Mesendoderm (in vitro differentiated cells): Measurements from ENCODE around the gene PMEPA1.

Experiments used
- DNase-seq: peaks from one replicate; pipeline ENCODE4 v3.0.0; 2013
- H2AK5ac ChIP-seq: 2 replicates; pipeline ENCODE4 v1.6.1; 2013; ENCODE audit warnings: low read length, inconsistent platforms
- H2BK120ac ChIP-seq: 2 replicates; pipeline ENCODE4 v1.6.1; 2013; ENCODE audit warnings: low read depth, mild to moderate bottlenecking, low read length, moderate library complexity, mixed read lengths
- H2BK15ac ChIP-seq: replicated peaks from 2 replicates; pipeline ENCODE4 v1.6.1; 2013; ENCODE audit warnings: low read depth, mild to moderate bottlenecking, moderate library complexity
- H2BK5ac ChIP-seq: 2 replicates; pipeline ENCODE4 v1.6.1; 2013; ENCODE audit warnings: low read length, inconsistent platforms
- H3K18ac ChIP-seq: 2 replicates; pipeline ENCODE4 v1.6.1; 2013; ENCODE audit warnings: mild to moderate bottlenecking, low read length, mixed read lengths
- H3K23ac ChIP-seq: one replicate; pipeline ENCODE4 v1.6.1; 2013; ENCODE audit warnings: low read length
- H3K27ac ChIP-seq: 2 replicates; pipeline ENCODE4 v1.5.1; 2013; ENCODE audit warnings: low read depth, mild to moderate bottlenecking, inconsistent platforms, low read length, moderate library complexity
- H3K27me3 ChIP-seq: 2 replicates; pipeline ENCODE4 v1.6.1; 2013; ENCODE audit warnings: low read length, control low read depth, mild to moderate bottlenecking, inconsistent platforms; ENCODE audit not compliant: insufficient read depth, poor library complexity
- H3K36me3 ChIP-seq: 2 replicates; pipeline ENCODE4 v1.6.1; 2013; ENCODE audit warnings: low read length, inconsistent platforms; ENCODE audit not compliant: control insufficient read depth, insufficient read depth
- H3K4ac ChIP-seq: one replicate; pipeline ENCODE4 v1.6.1; 2013; ENCODE audit warnings: low read depth, mild to moderate bottlenecking, low read length, moderate library complexity
- H3K4me1 ChIP-seq: 2 replicates; pipeline ENCODE4 v1.6.1; 2013; ENCODE audit warnings: low read depth, low read length, inconsistent platforms; ENCODE audit not compliant: control insufficient read depth
- H3K4me2 ChIP-seq: 2 replicates; pipeline ENCODE4 v1.6.1; 2013; ENCODE audit warnings: low read length
- H3K4me3 ChIP-seq: 2 replicates; pipeline ENCODE4 v1.5.1; 2013; ENCODE audit warnings: mild to moderate bottlenecking, low read length
- H3K56ac ChIP-seq: one replicate; pipeline ENCODE4 v1.6.1; 2013; ENCODE audit warnings: low read length
- H3K79me1 ChIP-seq: 2 replicates; pipeline ENCODE4 v1.6.1; 2013; ENCODE audit warnings: low read length, inconsistent platforms
- H3K79me2 ChIP-seq: 2 replicates; pipeline ENCODE4 v1.6.1; 2013; ENCODE audit warnings: mild to moderate bottlenecking, low read length; ENCODE audit not compliant: control insufficient read depth, insufficient read depth
- H3K9ac ChIP-seq: 2 replicates; pipeline ENCODE4 v1.6.1; 2013; ENCODE audit warnings: low read length, inconsistent platforms
- H4K5ac ChIP-seq: one replicate; pipeline ENCODE4 v1.6.1; 2013; ENCODE audit warnings: low read length
- H4K8ac ChIP-seq: one replicate; pipeline ENCODE4 v1.6.1; 2013; ENCODE audit warnings: low read depth, mild to moderate bottlenecking, control low read depth, low read length, moderate library complexity
- WGBS: extraction: QIAGEN DNeasy Blood & Tissue Kit; methylation state at CpG from one replicate; pipeline ENCODE4 v1.1.7; 2013; ENCODE audit warnings: low lambda C conversion rate, missing lambda C conversion rate; ENCODE audit not compliant: insufficient coverage; ENCODE audit errors: extremely low coverage; 5-methylcytosine and 5-hydroxymethylcytosine counted together

PMEPA1 gene

GRCh38 chr20:57611586-57612311 lies 98.1 kb downstream of the PMEPA1 start:
- no peaks in the 10 kb centered on the region for H3K79me2 ChIP-seq
- no peak overlapping the region for H4K5ac ChIP-seq
- H3K27me3 ChIP-seq, result no peaks in the 10 kb centered on the region
- H2BK5ac ChIP-seq, result no peak overlapping the region
- no CpG with 5 or more reads among the region's 18 CpGs for WGBS
- no peaks in the 10 kb centered on the region for H3K79me1 ChIP-seq
- DNase-seq, result no peak
- H4K8ac ChIP-seq, result no peak overlapping the region
- H3K4me2 ChIP-seq, result no peak overlapping the region
- H2BK15ac ChIP-seq, result no peak overlapping the region
- H2BK120ac ChIP-seq, result no peak overlapping the region
- H3K18ac ChIP-seq, result no peak overlapping the region
- no peak overlapping the region for H2AK5ac ChIP-seq
- no peaks in the 10 kb centered on the region for H3K4me1 ChIP-seq
- no peak overlapping the region for H3K23ac ChIP-seq
- H3K4ac ChIP-seq, result no peak overlapping the region
- no peak overlapping the region for H3K9ac ChIP-seq
- H3K27ac ChIP-seq, result no peak overlapping the region
- H3K4me3 ChIP-seq, result no peak overlapping the region
- no peaks in the 10 kb centered on the region for H3K36me3 ChIP-seq
- no peak overlapping the region for H3K56ac ChIP-seq

DNA sequence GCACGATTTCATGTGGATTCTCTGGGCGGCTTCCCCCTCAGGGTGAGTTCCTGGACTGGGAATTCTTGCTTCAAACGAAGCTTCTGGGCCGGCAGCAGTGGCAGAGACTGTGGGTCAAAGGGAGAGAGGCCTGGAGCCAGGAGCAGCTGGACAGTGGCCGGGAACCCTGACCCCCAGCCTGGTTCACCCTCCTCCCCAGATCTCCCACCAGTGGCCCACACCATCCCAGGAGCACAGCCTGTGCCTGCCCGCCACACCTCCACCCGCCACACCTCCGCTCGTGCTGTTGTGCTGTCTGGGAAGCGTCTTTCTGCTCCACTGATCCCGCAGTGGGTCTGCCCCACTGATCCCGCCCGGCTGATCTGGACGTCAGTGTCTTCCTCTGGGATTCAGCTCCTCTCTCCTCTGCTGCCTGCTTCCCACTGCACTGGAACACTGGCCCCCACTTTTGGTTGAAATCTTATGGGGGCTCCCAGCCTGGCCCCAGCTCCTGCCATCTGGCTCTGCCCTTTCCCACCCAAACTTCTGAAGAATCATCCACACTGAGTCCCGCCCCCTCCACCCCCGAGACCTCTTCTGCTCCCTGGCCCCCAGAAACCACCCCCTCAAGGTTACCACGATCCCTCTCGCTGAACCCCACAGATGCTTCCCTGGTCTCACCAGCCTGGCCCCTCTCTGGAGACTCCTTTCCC lies 99.4 kb downstream of the PMEPA1 start:
- H4K8ac ChIP-seq, result no peak overlapping the region
- H2BK120ac ChIP-seq, result no peak overlapping the region
- WGBS, result no CpG with 5 or more reads among the region's 18 CpGs
- no peak overlapping the region for H3K9ac ChIP-seq
- no peak overlapping the region for H3K56ac ChIP-seq
- H3K79me1 ChIP-seq, result no peaks in the 10 kb centered on the region
- no peak overlapping the region for H2AK5ac ChIP-seq
- no peaks in the 10 kb centered on the region for H3K27me3 ChIP-seq
- H3K18ac ChIP-seq, result no peak overlapping the region
- DNase-seq, result no peak
- H3K4me3 ChIP-seq, result no peak overlapping the region
- H4K5ac ChIP-seq, result no peak overlapping the region
- H3K23ac ChIP-seq, result no peak overlapping the region
- H3K4me1 ChIP-seq, result no peaks in the 10 kb centered on the region
- H2BK15ac ChIP-seq, result no peak overlapping the region
- no peak overlapping the region for H3K4ac ChIP-seq
- H3K36me3 ChIP-seq, result no peaks in the 10 kb centered on the region
- H2BK5ac ChIP-seq, result no peak overlapping the region
- H3K27ac ChIP-seq, result no peak overlapping the region
- H3K79me2 ChIP-seq, result no peaks in the 10 kb centered on the region
- no peak overlapping the region for H3K4me2 ChIP-seq

GRCh38 chr20:57609842-57610167 lies 100.0 kb downstream of the PMEPA1 start:
- Histone ChIP-seq H2BK120ac (no peak overlapping the region), H3K79me1 (no peaks in the 10 kb centered on the region), H3K4me2 (no peak overlapping the region), H4K8ac (no peak overlapping the region), H3K36me3 (no peaks in the 10 kb centered on the region), H3K4me1 (no peaks in the 10 kb centered on the region), H3K18ac (no peak overlapping the region), H3K27me3 (no peaks in the 10 kb centered on the region), H3K4me3 (no peak overlapping the region), H4K5ac (no peak overlapping the region), H2BK15ac (no peak overlapping the region), H3K27ac (no peak overlapping the region), H2BK5ac (no peak overlapping the region), H3K4ac (no peak overlapping the region), H3K9ac (no peak overlapping the region), H3K23ac (no peak overlapping the region), H3K79me2 (no peaks in the 10 kb centered on the region), H2AK5ac (no peak overlapping the region), H3K56ac (no peak overlapping the region)
- DNase-seq, result no peak
- no CpG with 5 or more reads among the region's 8 CpGs for WGBS

DNA sequence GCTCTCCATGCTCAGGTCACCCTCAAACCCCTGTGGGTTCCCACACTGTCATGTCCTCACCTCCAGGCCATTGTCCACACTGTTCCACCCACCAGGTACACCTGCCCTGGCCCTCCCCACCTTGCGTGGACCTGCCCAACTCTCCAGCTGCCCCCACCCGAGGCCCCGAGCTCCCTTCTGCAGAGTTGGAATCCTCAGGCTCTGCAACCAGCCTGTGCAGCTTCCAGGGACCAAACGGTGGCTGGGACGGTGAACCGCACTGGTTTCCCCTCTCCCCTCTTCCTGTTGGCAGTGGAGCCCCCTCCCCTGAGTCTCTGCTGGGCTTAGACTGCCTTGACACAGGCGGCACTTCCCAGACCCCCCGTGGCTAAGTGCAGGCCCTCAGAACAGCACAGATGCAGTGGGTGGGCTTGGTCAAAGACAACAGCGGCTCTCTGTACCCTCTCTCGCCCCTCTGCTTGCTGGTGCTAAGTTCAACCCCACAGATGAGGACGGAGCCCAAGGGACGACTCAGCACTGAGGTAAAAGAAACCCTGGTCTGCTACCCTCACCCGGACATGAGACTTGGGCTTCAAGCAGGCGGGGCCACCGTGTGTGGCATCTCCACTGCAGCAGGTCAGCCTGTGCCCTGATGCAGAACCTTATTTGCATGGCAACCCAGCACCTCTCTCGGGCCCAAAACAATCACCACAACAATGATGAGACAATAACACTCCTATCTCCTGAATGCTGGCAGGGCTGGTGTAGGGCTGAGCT lies 100.6 kb downstream of the PMEPA1 start:
- Histone ChIP-seq H2BK5ac (no peak overlapping the region), H3K4me1 (no peaks in the 10 kb centered on the region), H3K4ac (no peak overlapping the region), H3K27me3 (no peaks in the 10 kb centered on the region), H3K4me3 (no peak overlapping the region), H3K18ac (no peak overlapping the region), H3K4me2 (no peak overlapping the region), H2AK5ac (no peak overlapping the region), H4K8ac (no peak overlapping the region), H3K56ac (no peak overlapping the region), H2BK15ac (no peak overlapping the region), H2BK120ac (no peak overlapping the region), H3K23ac (no peak overlapping the region), H3K27ac (no peak overlapping the region), H3K36me3 (no peaks in the 10 kb centered on the region), H3K79me1 (no peaks in the 10 kb centered on the region), H3K9ac (no peak overlapping the region), H3K79me2 (no peaks in the 10 kb centered on the region), H4K5ac (no peak overlapping the region)
- WGBS, result no CpG with 5 or more reads among the region's 16 CpGs
- DNase-seq, result no peak

DNA sequence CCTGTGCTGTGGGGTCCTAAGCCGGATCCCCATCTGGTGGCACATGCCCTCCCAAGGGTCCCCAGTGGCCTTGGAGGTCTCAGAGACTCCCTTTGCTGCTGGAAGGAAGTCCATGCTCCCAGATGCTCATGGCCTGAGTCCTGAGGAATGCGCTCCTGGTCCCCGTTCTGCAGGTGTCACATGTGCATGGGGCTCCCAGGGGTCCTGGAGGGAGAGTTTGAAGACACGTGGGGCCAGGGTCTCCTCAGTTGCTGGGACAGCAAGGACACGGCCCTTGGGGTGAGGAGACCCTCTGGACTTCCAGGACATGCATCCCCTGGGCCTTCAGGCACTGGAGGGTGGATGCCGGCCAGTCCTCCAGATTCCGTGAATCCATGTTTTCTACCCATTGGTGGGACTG lies 101.3 kb downstream of the PMEPA1 start:
- H3K18ac ChIP-seq, result no peak overlapping the region
- no peak overlapping the region for H3K4me3 ChIP-seq
- H3K4me1 ChIP-seq, result no peaks in the 10 kb centered on the region
- H3K27me3 ChIP-seq, result no peaks in the 10 kb centered on the region
- no peak overlapping the region for H3K4ac ChIP-seq
- H3K79me1 ChIP-seq, result no peaks in the 10 kb centered on the region
- no CpG with 5 or more reads among the region's 7 CpGs for WGBS
- H3K56ac ChIP-seq, result no peak overlapping the region
- no peak overlapping the region for H4K5ac ChIP-seq
- no peak overlapping the region for H2BK120ac ChIP-seq
- no peak overlapping the region for H3K4me2 ChIP-seq
- no peak overlapping the region for H2BK15ac ChIP-seq
- no peak overlapping the region for H2AK5ac ChIP-seq
- no peak overlapping the region for H4K8ac ChIP-seq
- H3K9ac ChIP-seq, result no peak overlapping the region
- H3K36me3 ChIP-seq, result no peaks in the 10 kb centered on the region
- no peaks in the 10 kb centered on the region for H3K79me2 ChIP-seq
- H3K27ac ChIP-seq, result no peak overlapping the region
- DNase-seq, result no peak
- H2BK5ac ChIP-seq, result no peak overlapping the region
- no peak overlapping the region for H3K23ac ChIP-seq
